Breast epithelium (tissue), 3 donors: ENCODE results near the gene LIN7A.

Experiments used
- CTCF ChIP-seq, 3 donors: fragments of 450-650 bp; IDR thresholded peaks; one replicate each; pipeline ENCODE4 v1.5.1; 2016 to 2017; ENCODE audit warnings: antibody characterized with exemption in 3 of 3, mild to moderate bottlenecking in 3 of 3, moderate library complexity in 3 of 3
- POLR2A ChIP-seq: fragments of 450-650 bp; IDR thresholded peaks from one replicate; pipeline ENCODE4 v1.6.1; 2016; ENCODE audit warnings: antibody characterized with exemption, mild to moderate bottlenecking, moderate library complexity

- TF ChIP-seq CTCF (IDR thresholded peaks at IDR 0.05) (no peak), POLR2A (no peak)
Measured at GRCh38 chr12:80745851-80746505, 191.8 kb downstream of the LIN7A start.
